ENCODE results near the gene DPP10.

Gene DPP10

DNA sequence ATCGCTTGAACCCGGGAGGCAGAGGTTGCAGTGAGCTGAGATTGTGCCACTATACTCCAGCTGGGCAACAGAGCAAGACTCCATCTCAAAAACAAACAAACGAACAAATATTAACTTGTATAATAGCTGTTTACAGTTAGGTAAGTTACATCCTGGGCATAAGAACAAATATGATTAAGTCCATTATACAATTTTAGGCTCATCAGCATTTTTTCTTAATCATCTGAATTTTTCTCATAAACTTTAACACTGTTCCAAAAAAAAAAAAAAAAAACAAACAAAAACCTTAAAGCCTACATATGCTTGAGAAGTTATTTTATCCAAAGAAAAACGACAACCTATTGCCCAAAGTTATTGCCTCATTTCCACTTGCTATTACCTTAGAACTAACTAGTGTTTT lies 1042.5 kb downstream of the DPP10 start:
- no peak for DNase-seq

DNA sequence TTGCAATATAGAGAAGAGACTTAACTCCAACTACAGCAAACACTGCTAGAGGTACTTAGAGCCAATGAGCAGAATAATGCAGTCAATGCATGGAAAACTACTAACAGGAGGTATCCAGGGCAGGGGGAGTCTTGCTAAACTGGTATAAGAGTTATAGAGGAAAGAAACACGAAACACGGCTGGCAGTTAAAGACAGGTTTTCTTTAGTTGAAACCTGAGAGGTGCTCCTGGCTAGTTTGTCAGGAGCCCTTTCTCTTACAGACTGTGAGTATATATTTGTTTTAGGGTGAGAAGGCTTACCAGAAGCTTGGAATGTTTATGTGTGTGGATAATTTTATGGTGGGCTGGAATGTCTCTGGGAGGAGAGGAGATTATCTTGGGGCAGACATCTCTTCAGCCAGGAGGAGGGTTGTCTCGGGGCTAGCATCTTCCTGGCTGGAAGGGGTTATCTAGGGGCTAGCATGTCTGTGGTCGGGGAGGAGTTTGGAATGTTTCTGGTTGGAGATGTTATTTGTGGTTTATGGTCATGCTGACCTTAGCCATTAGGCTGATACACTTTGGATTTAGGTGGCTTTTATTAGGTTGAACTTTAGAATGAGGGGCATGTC lies 1048.8 kb downstream of the DPP10 start:
- DNase-seq = no peak

DNA sequence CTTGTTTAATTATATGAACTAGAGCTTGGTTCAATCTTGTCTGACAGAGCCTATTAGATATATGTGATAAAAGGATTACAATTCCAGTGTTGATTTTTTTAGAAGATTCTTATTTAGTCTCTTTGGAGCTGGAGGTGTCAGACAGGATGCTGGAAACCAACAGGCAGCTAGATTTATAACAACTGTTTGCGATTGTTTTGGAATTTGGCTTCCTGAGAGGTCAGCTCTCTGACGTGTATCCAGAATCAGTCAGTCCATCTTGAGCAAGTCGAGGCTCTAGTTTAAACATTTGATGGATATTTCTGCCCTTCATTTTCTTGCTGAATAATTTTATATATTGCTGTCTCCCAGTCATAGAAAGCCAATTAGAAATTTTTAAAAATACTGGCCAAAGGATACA lies 1062.9 kb downstream of the DPP10 start:
- no peak for DNase-seq

DNA sequence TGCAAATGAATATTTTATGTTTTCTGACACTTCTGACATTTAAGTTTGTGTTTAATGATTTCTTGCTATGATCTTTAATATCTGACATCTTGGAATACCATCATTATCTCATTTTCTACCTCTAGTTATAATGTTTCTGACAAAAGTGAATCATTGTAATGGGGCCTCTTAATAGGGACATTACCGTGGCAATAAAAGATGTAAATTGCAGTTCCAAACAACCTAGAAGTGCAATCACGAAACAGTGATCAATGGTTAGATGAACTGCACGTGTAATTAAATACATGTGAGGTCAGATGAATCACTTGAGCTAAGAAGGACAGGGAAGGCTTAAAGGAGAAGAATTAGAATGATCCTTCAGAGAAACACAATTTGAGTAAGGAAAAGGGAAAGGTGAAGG lies 1078.3 kb downstream of the DPP10 start:
- no peak for DNase-seq

DNA sequence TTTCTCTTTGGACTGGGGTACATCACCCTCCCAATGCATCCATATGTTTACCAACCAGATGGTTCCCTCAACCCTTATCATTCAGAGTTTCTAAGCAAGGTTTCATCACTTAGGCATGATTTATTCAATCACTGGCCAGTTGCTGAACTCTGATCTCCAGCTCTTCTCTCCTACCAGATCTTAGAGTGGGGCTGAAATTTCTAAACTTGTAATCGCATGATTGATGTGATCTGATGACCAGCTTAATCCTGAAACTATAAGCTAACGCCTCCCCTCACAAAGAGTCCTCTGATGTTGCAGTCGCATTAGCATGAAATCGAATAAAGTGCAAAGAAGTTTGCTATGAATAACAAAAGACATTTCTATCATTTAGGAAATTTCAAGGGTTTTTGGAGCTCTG lies 1082.0 kb downstream of the DPP10 start:
- no peak for DNase-seq

DNA sequence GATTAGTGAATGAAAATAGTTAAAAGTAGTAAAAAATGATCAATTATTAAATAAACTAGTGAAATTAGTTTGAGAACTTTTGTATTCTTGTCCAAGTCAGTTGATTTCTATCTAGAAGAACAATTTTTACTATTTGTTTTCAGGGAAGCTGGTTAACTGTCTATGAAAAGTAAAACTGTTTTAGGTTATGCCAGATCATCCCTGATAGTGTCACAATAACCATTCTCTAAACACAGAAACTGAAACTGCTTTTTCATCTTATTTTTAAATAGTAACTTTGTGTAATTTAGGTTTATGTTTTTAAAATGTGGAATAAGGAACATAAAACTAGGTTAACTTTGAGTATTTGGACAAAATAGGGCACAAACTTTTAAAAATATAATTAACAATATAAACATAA lies 1087.2 kb downstream of the DPP10 start:
- DNase-seq = no peak

DNA sequence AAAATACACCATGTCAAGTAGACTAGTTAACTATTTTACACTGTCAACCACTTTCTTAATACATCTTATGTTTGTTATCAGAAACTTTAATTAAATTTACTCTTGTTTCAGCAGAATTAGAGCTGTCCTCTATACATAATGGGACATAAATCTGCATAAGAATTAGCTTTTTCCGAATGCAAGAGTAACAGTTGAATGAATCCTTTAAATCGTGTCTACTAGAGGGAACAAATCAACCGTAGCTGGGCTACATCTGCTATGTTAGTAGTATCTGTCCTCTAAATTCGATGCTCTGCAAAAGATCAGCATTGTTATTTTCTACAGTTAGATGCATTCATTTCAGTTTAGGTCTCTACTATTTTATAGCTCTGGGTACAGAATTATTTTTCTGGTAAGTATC lies 1090.6 kb downstream of the DPP10 start:
- DNase-seq = no peak

DNA sequence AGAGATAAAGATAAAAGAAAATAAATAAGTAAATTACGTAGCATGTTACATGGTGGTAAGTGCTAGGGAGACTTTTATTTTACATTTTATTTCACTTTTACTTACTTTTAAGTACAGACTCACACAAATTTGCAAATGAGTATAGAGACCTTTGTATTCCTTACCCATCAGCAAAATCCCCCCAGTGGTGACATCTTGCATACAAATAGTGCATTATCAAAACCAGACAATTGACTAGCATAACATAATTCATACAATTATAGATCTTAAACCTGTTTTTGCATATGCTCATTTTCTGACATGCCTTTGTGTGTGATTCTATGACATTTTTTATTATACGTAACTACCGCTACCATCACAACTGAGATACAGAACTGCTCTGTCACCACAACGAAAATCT lies 1099.4 kb downstream of the DPP10 start:
- DNase-seq = no peak

DNA sequence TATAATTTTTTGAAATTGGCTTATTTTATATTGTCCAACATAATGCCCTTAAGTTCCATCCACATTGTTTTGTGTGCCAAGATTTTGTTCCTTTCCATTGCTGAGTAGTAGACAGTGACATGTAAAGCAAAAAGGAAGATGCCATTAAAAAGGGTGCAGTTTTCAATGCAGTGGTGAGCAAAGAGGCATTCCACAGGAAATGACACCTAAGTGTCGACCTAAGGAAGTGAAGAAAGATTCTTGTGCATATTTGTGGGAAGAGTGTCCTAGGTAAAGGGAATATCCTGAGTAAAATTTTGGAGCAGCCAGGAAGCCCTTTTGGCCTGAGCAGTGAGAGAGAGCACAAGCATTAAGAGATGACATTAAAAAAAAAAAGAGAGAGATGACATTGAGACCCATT lies 1099.9 kb downstream of the DPP10 start:
- DNase-seq = no peak

DNA sequence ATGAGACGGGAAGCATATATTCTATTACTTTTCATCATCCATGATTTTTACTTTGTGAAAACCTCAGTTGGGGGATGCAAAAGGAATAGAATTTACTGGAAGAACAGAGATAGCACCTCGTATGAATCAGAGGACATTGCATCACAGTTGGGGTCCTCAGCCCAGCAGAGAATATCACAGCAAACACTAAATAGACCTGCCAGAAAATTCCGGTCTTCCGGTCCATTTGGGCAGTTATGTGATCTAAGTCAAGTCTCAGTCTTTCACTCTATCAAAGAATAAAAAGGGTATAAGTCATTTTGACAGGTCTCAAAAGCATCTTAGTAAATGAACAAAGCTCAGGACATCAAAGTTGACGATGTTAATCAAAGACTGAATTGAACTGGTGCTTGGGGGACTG lies 1100.6 kb downstream of the DPP10 start:
- no peak for DNase-seq

DNA sequence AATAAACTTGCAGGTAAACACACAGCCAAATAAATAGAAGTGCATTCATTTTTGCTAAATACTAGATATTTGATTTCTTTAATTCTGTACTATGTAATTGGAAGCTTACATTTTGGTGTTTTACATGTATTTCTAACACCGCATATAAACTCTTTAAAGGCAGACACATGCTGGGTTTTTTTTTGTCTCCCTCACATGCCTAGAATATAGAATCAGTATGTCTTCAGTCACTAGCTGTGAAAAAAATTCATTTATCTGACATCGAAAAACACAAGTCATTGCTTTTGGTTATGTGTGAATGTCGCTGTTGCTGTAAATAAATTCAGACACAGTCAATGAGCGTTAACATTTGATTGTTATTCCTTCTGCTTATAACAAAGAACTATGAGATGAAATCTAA lies 1101.0 kb downstream of the DPP10 start:
- DNase-seq = no peak

DNA sequence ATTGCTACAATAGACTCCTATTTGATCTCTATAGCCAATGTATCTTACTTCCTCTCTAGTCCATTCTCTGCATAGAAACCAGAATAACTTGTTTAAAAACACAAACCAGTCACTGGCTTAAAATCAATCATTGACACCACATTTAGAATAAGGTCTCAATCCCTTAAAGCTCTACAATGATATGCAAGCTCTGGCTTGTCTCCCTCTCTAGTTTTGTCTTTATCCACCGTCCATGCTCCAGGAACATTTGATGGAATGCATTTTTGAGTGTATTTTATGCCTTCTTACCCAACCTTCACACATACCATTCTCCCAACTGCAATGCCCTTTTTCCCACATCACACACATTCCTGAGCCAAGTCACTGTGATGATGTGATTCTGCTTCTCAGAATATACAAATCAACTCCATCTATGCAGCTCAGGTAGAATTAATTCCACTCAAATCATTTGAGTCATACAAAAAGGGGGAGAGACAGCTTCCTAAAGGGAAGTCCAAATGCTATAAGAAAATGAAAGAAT lies 1107.2 kb downstream of the DPP10 start:
- no peak for DNase-seq

DNA sequence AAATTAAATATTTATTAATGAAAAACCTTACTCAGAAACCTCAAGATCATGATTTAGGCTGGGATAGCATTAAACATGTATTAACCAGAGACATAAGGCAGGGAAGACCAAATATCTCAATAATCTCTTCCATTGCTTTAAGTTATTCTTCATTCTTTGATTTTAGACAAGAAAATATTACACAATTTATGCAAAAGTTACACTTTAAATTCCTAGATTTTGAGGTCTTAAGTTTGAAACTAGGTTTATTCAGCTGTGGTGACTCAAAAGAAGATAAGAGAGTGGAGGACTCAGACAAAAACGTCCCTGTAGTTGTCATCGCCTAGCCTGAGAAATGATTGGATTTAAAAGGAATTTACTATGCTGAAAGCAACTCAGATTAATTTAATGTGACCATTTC lies 1110.3 kb downstream of the DPP10 start:
- no peak for DNase-seq

DNA sequence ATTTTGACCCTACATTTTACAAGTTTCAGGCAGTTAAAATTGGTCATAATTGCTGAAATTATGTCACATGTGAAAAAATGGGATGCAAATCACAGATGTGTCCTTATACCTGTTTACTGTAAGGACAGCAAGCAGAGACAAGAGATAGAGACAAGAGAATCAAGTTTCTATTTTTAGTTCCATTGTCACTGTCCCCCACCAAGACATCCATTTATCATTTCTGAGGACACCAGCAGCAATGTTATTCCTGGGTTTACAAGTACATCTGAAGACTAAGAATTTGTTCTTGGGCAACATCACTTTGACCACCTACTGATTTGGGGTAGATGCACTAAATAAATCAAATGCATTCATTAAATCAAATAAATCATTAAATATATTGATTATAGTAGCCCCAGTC lies 1111.7 kb downstream of the DPP10 start:
- DNase-seq = no peak

DNA sequence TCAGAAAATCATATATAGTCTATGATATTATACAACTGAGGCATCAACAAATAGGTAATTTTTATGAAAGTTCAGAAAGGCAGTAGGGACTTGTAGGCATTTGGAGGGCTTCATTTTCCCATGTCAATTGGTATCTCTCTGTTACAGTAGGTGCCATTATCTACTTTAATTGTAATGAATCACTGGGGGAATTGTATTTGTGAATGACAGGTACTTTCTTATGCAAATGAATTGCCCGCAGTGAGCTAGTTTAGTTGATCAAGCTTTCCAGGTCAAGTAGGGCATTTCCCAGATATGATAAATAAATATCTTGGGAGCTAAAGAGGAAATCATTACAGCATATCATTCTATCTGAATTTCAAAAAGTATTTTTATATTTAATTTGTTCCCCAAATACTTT lies 1116.3 kb downstream of the DPP10 start:
- no peak for DNase-seq

DNA sequence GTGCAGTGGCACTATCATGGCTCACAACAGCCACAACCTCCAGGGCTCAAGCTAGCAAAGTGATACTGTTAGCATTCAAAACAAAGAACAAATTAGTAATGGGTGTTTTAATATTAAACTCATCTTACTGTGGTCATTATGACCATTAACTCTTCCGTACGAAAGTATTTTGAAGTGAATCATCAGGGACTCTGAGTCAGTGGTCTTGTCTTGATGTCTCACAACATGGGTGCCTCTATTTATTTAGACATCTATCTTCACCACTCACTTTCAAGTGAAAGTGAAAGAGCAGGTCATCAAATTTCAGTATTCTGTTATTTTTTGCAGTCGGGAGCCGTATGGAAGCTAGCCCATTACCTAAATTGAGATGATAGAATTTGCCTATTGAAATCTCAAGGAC lies 1118.2 kb downstream of the DPP10 start:
- DNase-seq = no peak

DNA sequence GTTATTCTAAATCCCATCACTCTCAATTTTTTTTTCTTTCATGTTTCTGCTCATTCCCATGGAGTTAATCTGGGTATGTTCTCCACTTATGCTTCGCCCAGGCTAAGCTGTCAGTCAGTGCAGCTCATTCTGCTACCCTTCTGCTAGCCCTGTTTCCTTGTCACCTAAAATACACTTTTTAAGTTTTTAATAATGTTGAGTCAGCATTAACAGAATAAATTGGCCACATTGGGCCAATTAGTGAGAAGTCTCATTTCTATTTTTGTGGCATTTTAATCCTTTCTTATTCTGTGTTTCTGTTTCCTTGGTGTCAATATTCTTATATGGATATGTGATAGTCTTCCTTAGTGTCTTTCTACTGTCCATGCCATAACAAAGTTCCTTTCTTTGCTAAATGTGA lies 1126.2 kb downstream of the DPP10 start:
- no peak for DNase-seq

DNA sequence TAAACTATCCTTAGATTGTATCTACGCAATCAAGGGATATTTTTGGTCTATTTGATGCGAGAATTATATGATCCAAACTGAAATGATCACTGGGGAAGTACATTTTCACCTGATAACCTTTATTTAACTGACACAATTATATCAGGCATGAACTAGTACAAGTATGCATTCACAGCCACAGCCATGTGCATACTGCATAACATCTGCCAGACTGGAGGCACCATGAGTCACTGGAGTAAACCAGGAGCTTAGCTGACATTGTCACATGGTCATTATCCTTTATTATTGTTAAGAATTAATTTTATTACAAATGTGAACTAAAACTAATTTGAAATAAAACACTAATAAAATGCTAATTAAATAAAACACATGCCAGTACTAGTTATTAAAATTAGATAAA lies 1127.1 kb downstream of the DPP10 start:
- no peak for DNase-seq

DNA sequence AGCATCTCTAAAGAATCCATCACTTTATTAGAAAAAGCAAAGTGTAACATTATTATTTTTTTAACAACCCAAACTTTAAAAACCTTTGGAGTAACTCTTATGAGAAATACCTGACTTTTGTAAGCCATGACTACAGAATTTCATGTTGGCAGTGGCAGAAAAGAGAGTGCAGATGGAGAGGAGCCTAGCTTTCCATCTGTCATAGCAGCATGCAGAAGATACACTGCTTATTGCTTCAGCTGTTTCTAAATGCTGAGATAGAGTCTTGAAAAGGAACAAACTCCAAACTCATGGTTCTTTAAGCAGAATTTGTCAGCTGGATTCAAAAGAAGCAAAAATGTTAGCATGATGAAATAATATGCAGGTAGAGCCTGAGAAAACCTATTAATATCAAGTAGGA lies 1130.3 kb downstream of the DPP10 start:
- no peak for DNase-seq

DNA sequence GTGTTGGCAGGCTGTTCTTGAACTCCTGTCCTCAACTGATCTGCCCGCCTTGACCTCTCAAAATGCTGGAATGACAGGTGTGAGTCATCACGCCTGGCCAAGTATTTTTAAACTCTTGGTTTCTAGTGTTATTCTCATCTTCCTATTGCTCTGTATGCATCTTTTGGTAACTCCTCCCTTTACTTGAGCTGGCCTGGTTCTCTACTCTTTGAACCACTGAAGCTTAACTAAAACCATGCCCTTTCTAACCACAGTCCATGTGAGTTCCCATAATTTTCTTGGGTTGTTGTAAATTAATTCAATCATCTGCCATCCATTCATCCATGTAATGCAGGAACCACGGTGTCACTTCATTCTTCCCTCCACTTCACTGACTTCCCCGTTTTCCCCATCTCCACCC lies 1131.3 kb downstream of the DPP10 start:
- no peak for DNase-seq

DNA sequence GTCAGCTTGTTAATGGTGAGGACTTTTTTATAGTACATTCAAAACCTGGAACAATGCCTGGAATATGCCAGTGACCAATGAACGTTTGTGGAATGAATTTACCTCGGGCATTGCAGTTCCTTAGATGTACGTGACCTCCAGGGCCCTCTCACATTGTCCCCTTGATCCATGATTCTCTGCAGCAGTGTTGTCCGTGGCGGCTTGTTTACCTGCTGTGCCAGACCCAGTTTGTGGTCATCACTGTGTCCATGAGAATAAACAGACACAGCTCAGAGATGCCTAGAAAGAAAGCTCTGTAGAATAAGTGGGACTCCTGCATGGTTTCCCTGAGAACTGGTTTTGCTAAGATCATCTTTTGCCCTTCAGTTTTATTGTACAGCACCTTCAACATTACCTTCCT lies 1132.2 kb downstream of the DPP10 start:
- DNase-seq = no peak

DNA sequence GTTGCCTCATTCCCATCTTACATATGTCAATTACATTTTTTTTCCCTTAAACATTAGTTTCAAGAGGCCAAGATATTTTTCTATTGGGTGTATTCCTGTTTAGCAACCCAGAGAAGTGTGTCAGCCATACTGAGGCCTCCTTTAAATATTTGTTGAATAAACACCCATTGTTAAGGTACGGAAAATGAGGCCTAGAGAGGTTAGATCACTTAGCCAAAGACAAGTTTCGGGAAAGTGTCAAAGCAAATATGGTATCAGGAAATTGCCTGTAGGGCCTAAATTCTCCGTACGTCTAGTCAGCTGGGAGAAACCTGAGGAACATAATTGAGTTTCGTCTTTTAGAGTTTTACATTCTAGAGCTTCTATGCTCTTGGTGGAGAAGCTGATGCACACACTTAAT lies 1138.3 kb downstream of the DPP10 start:
- DNase-seq = no peak

DNA sequence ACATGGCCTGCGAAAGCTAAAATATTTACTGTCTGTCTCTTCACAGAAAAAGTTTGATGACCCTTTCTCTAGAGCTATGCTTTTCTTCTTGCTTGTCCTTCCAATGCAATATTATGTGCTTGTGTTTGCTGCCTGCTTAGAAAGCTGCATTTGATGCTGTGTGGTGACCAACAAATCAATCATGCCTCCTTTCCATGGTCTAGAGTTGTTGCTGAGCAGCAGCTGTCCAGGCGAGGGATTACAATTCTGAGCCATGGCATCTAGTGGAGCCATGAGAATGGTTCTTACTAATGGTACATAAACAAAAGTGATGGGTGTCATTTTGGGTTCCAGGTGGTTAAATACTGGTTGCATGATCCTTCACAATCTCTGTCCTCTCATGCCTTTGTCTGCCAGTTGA lies 1142.1 kb downstream of the DPP10 start:
- no peak for DNase-seq

DNA sequence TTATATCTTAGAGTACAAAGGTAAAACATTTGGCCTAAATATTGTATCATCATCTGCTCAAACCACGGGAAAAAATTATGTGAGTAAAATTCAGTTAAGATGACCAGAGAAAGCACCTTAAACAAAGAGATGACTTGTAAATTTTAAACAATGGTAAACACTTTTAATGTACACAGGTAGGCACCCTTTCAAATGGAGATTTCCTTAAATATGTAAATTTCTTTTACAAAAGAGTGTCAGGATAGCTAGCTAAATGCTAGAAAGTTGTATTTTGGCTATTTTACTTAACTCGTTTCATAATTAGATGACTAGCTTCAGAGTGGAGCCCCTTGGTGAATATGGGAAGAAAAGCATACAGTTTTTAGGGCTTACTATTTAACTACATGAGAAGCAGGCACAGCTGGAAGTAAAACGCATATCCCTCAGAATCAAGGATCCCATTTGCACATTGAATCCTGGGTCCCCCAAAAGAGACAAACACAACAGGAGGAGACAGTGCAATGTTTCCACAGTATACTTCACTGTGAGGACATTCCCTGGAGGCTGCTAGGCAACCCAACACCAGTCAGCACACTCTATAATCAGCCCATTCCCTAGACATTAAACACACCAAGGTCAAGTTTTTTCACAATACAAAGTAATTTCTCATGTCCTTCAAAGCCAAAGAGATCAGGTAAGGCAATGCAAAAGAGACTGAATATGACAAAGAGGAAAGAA lies 1154.4 kb downstream of the DPP10 start:
- no peak for DNase-seq

DNA sequence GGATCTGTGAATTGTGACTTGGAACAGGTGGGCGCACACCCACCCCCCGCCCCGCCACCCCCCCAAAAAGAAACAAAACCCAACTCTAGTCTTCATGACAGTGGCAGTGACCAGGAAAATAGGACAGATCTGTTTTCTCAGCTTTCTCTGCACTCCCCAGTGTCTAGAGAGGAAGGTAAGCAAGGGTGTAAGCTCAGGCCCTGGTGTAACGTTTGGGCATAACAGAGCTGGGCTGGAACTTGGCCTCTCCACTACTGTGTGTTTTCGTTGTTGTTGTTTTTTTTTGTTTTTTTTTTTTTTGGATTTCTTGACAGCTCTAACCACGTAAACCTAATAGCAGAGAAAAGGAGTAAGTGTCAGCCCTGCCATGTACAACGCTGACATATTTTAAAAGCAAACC lies 1160.8 kb downstream of the DPP10 start:
- no peak for DNase-seq
